ENCODE measurements around the gene MDFI. TPM values are rescaled to one million over a fixed set of nuclear protein-coding genes. Genes with fewer than 3 reads are reported as not detected.
"Not testable (repeated sequence)": the region's sequence is repeated elsewhere in the genome, so short reads cannot be mapped to it uniquely, and the experiment has no call there.

The MDFI gene
- polyA plus RNA-seq, 3 donors: 30.6 to 65.1 (median 43.2) TPM

GRCh38 chr6:41599015-41599851, 39.0 kb upstream of the MDFI start:
- DNase-seq (ENCODE audit: extremely low read depth in 1 of 11, low read depth in 9 of 11, low spot score in 4 of 11): no peak

GRCh38 chr6:41599852-41600445, 38.3 kb upstream of the MDFI start:
- DNase-seq (ENCODE audit: extremely low read depth in 1 of 11, low read depth in 9 of 11, low spot score in 4 of 11): no peak

- DNase-seq (ENCODE audit: extremely low read depth in 1 of 11, low read depth in 9 of 11, low spot score in 4 of 11): no peak
Measured at GRCh38 chr6:41600499-41601247, 37.6 kb upstream of the MDFI start.

GRCh38 chr6:41601248-41601549, 37.1 kb upstream of the MDFI start:
- no peak for DNase-seq (ENCODE audit: extremely low read depth in 1 of 11, low read depth in 9 of 11, low spot score in 4 of 11)

GRCh38 chr6:41602422-41602743, 35.9 kb upstream of the MDFI start:
- no peak for DNase-seq (ENCODE audit: extremely low read depth in 1 of 11, low read depth in 9 of 11, low spot score in 4 of 11)

- peak; percentile 71 to 94 (median 84) for DNase-seq (ENCODE audit: extremely low read depth in 1 of 11, low read depth in 9 of 11, low spot score in 4 of 11)
Measured at GRCh38 chr6:41602864-41603608, 35.2 kb upstream of the MDFI start.

- DNase-seq (ENCODE audit: extremely low read depth in 1 of 11, low read depth in 9 of 11, low spot score in 4 of 11): no peak
Measured at GRCh38 chr6:41604006-41604405, 34.3 kb upstream of the MDFI start.

GRCh38 chr6:41605649-41606048, 32.6 kb upstream of the MDFI start:
- DNase-seq (ENCODE audit: extremely low read depth in 1 of 11, low read depth in 9 of 11, low spot score in 4 of 11): no peak

GRCh38 chr6:41607036-41607435, 31.2 kb upstream of the MDFI start:
- no peak for DNase-seq (ENCODE audit: extremely low read depth in 1 of 11, low read depth in 9 of 11, low spot score in 4 of 11)

- no peak for DNase-seq (ENCODE audit: extremely low read depth in 1 of 11, low read depth in 9 of 11, low spot score in 4 of 11)
Measured at GRCh38 chr6:41607736-41608135, 30.5 kb upstream of the MDFI start.

GRCh38 chr6:41608443-41609151, 29.7 kb upstream of the MDFI start:
- no peak for DNase-seq (ENCODE audit: extremely low read depth in 1 of 11, low read depth in 9 of 11, low spot score in 4 of 11)

GRCh38 chr6:41614715-41615114, 23.6 kb upstream of the MDFI start:
- no peak for DNase-seq (ENCODE audit: extremely low read depth in 1 of 11, low read depth in 9 of 11, low spot score in 4 of 11)

GRCh38 chr6:41615311-41615710, 23.0 kb upstream of the MDFI start:
- DNase-seq (ENCODE audit: extremely low read depth in 1 of 11, low read depth in 9 of 11, low spot score in 4 of 11): no peak

GRCh38 chr6:41618598-41618997, 19.7 kb upstream of the MDFI start:
- no peak for DNase-seq (ENCODE audit: extremely low read depth in 1 of 11, low read depth in 9 of 11, low spot score in 4 of 11)

- not testable (repeated sequence) for DNase-seq (ENCODE audit: extremely low read depth in 1 of 11, low read depth in 9 of 11, low spot score in 4 of 11)
Measured at GRCh38 chr6:41619193-41619592, 19.1 kb upstream of the MDFI start.

GRCh38 chr6:41621367-41621766, 16.9 kb upstream of the MDFI start:
- no peak for DNase-seq (ENCODE audit: extremely low read depth in 1 of 11, low read depth in 9 of 11, low spot score in 4 of 11)

GRCh38 chr6:41621802-41622201, 16.5 kb upstream of the MDFI start:
- no peak for DNase-seq (ENCODE audit: extremely low read depth in 1 of 11, low read depth in 9 of 11, low spot score in 4 of 11)

GRCh38 chr6:41622206-41622988, 15.9 kb upstream of the MDFI start:
- DNase-seq (ENCODE audit: extremely low read depth in 1 of 11, low read depth in 9 of 11, low spot score in 4 of 11): no peak

Measured in renal cortex interstitium (tissue), 11 donors.